Right kidney (tissue), 1 donor: Measurements from ENCODE around the gene HIVEP3.

ENCODE experiments used
- DNase-seq: peaks from one replicate; pipeline ENCODE4 v3.0.0-alpha.2; 2016

HIVEP3 gene

DNA sequence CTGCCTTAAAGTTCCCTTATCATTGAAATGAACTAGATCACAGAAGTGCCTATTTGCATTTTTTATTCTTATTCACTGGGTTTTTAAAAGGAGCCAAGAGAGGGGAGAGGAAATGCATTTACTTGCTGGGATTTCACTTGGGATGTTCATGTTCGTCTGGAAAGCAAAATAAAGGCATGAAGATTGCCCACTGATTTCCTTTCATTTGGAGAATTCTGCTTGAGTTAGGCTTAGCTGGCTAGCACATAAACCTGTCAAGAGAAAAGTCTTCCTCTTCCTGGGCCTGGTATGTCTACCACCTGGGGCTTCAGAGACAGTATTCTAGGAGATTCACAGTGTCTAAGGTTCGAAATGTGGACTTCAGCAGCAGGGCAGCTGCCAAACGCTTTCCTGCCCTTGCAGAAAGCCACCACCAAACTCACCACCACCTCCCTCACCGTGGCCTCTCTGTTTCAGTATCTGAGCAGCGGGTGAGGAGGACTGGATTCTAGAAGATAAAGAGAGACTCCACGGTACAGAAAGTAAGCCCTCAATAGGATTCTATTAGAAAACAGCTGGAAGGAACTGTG, 44.5 kb downstream of the HIVEP3 start:
- DNase-seq: no peak

DNA sequence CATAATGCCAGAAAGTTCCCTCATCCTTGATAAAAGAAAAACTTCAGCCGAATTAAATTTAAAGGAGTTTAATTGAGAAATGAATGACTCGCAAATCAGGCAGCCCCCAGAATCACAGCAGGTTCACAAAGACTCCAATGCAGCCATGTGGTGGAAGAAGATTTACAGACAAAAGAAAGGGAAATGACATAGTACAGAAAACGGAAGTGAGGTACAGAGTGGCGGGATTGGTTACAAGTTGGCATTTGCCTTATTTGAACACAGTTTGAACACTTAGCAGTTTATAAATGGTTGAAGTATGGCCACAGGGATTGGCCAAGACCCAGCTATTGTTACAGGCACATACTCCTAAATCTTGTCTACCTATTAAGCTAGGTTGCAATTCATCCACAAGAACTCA, 46.6 kb downstream of the HIVEP3 start:
- DNase-seq: no peak

DNA sequence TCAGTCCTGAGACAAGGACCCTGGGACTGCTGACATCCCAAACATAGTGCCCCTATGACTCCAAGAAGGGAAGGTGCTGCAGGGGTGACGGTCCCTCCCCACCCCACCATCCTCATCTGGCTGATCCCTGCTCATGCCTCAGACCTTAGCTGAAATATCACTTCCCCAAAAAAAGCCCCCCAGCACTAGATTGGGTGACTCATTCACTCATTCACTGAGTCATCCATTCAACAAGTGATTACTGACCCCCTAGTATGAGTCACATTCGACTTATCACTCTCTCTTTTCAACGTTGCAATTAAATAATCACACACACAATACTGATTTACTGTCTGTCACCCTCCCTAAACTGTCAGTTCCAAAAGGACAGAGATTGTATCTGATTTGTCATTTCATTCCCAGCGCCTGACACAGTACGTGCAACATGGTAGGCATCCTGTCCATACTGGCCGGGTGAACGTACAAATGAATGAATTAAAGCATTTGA, 48.6 kb downstream of the HIVEP3 start:
- no peak for DNase-seq

DNA sequence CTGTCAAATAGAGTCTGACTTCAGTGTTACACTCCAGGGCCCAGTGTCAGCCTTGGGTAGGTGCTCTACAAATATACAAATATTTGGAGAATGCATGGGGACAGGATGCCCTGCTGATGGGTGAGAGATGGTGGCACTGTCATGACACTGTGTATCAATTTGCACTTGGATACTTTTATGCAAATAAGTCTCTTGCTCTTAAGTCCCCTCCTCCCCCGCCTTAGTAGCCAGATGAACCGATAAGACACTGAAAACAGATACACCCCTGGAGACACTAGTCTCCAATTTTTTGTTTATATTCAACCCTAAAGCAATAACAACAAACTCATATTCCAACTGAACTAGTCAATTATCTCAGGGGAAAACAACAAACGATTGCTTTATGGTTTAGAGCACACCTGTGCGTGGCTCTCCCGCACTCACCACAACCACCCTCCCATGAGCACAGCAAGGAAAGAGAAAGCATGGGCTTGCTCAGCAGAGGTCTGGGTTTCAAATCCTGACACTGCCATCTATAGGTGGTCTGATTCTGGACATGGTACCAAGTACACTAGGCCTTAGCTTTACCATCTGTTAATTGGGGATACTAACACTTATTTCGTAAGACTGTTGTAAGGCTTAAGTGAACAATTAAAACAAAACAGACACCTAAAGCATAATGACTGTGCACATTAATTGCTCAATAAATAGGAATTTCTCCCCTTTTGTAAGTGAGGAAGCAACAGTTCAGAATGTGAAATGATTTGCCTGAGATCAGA, 50.3 kb downstream of the HIVEP3 start:
- no peak for DNase-seq

DNA sequence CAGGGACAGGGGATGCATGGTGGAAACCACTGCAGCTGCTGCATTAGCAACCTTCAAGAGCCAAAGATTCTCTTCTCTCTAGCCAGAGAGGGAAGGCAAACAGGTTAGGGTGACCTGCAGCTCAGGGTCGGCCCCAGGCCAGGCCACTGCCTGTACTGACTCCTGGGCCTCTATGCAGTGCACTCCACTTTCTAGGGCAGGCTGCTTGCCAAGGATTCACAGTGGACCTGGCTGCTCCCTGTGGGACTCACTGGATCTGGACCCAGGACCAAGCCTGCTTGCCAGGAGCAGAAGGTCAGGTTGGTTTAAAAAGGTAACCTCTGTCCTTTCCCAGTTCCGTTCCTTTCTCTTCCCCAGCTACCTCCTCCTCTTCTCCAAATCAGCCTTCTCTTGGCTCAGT, 52.4 kb downstream of the HIVEP3 start:
- DNase-seq: no peak

DNA sequence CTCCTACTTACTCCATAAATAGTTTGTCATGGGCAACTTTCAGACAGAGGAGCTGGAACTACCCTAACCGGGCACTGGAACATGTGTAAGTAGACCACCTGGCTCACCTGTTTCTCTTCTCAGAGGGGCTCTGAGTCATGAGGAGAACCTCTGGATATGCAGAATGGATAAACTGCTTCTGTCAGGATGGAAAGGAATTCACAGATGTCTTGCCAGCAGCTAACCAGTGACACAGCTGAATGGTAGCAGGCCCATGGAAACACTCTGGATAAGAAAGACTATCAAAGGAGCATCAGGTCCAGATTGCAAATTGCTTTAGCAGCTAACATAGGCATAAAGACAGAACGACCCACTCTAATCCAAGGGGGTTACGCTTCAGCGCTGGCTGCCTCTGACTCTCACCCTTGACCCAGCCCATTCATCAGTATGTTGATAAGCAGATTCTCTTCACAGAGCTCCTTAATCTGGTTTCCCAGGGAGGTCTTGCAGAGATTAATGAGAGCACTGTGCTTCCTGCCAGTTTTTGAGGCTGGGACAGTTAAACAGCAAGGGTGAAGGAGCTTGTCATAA, 54.2 kb downstream of the HIVEP3 start:
- no peak for DNase-seq

DNA sequence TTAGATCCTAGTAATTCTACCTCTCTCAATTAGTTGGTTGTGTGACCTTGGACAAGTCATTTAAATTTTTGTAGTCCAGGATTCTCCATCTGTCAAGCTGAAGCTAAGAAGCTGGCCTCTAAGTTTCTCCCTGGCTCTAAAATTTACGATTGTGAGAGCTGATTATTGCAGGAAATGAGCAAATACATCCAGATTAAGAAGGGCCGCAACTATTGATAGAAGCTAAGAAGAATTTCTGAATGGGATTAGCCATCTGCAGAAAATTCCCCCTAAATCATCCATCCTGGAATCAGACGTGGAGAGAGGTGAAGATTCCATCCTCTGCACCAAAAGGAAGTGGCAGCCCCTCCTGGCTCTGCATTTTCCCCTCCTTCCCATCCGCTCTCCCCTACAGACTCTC, 55.0 kb downstream of the HIVEP3 start:
- no peak for DNase-seq

DNA sequence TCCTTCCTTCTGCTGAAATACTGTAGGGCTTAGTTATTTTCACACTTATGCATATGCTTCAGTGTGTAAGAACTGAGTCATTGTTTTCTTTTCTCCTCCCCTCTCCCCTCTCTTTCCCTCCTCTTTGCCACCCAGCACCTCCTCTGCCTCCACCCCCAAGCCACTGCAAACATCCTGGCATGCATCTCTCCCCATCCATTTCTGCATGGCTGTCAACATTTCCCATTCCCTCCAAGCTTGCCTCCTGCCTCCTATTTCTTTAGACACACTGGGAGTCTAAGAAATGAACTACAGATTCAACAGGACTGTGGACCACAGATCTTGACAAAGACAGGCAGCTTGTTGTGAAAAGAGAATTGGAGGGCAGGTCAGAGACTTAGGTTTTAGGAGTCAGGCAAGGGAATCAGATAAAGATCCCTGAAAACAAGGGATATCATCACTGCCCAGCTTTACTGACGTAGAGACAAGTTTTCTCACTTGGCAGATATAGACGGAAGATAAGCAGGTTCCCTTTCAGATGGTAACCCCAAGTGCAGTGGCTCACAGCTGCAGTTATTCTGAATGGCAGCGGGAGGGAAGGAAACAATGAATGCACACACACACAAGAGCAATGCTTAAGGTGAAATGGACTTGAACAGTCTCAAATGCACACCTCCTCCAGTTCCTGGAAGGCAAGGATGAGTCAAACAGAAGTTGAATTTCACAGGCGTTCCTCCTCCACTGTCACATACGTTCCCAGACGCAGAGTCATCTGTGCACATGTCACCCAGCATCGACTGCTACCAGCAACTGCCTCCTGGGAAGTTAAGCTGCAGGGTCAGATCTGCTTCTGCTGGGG, 56.1 kb downstream of the HIVEP3 start:
- no peak for DNase-seq

DNA sequence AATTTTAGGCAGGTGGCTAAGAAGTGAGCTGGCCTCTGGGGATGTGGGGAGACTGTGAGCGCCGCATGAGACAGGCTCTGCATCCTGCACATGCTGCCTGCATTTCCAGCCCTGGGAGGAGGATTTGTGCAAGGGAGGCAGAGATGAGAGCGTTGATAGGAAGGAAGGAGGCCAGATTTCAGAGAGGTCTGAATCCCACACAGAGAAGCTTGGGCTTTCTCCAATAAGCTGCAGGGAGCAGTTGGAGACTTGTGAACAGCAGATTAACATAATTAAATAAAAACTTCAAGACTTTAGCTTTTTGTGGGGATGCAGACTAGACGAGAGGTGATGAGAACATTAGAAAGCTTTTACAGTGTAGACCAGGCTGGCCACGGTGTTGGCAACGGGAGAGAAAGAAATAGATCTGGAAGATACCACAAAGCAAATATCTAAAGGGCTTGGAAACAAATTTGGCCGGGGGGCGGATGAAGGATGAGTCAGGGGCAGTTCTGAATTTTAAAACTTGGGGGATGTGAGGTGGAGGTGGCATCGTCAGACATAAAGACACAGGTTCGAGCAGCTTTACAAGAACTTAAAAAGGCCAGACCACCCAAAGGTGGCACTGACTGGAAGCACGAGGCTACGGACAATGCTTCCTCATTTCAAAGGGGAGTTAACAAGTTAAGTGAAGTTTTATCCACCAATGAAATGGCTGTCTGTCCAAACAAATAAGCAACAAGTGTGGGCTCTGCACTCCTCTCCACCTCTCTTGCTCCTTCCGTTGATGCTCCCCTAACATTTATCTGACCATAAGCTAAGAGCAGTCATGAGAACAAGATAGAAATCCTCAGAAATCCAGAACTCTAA, 57.0 kb downstream of the HIVEP3 start:
- DNase-seq: no peak

DNA sequence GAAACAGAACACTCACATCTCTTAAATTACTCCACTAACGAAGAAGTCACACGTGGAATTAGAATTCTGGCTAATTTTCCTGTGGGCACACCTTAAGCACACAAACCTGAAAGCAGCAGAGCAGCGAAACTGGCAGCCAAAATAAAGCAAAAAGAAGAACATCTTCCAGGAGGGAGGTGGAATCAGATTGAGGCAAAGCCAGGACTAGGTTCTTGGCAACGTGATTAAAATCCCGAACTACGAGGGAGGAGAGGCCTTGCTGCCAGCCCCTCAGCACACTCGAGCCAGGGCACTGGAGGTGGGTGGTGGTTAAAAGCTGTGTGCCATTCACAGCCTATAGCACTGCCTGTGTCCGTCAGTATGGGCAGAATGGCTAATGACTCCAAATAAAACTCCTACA, 58.0 kb downstream of the HIVEP3 start:
- DNase-seq: no peak

DNA sequence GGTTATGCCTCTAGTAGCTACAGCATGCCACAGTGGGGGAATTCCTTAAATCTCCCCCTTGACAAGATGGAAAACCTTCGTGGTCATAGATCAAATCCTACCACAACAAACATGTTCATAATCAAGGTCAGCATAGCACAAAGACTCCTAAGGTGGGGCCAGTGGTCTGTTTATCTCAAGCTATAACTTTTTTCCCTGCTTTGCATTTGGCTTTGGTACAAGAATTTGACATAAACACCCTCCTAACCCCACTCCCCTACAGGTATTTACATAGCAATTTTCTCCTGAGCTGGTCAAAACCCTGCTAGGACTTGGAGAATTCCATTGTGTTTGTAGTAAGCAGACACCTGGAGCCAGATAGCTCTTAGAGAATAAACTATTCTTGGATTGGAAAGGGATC, 58.5 kb downstream of the HIVEP3 start:
- DNase-seq: no peak

DNA sequence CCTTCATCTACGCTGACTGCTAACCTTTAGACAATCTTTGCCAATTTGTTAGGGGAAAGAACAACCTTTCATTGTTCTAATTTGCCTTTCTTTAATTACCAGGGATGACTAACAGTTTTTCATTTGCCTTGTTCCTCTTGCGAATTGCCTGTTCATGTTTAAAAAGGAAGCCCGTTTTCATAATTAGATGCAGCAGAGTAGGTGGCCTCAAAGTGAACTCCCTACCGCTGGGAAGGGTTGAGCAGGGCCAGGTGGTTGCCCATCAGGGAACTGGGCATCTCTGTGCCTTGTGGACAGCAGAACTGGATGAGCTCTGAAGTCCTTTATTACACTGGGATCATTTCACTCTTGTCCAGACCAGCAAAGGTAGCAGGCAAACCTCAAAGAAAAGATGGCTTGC, 59.0 kb downstream of the HIVEP3 start:
- no peak for DNase-seq

DNA sequence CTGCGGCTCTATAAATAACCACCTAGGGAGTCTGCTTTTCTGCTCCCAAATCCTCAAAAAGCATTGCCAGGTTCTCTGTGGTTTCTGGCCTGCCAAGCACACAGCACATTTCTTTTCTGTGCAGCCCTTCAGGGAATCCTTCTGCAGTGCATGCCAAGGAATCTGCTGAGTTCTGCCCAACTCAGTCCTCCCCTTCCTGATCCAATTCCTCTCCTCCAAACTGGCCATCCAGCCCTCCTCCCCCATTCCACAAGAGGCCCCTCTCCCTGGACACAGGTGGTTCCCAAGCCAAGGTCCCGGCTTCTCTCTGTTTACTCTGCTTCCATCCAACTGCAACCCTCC, 61.8 kb downstream of the HIVEP3 start:
- DNase-seq: no peak

DNA sequence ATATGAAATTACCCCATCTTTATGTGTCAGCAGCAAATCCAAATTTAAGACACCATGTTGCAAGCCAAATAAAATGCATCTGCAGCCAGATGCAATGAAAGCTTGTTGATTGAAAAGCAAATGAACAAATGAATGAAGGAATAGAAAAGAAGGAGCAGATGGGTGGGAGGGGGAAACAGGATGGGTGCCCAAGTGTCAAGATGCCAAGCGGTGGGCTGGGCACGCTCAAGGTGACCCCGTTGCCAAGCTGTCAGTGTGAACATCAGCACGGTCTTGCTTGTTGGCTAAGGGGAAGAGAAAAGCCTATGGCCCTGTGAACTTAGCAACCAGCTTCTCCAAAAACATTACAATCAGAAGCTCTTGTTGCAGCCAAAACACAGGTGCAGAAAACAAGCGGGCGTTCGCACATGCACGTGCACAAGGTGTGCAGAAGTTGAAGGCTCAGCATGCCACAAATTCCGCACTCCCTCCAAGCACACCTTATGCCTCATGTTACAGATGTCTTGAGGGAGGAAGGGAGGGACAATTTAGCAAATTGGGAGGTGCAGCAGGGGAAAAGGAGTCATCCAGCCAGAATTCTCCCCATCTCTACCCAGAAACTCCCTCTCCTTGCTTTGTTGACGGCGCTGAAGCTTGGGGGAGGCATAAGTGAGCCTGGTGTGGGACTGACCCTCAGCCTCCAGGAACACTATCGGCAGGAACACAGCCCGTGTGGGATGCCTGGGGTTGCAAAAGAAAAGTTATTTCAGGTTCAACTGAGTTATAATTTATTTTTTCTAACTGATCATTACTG, 62.4 kb downstream of the HIVEP3 start:
- DNase-seq: no peak

DNA sequence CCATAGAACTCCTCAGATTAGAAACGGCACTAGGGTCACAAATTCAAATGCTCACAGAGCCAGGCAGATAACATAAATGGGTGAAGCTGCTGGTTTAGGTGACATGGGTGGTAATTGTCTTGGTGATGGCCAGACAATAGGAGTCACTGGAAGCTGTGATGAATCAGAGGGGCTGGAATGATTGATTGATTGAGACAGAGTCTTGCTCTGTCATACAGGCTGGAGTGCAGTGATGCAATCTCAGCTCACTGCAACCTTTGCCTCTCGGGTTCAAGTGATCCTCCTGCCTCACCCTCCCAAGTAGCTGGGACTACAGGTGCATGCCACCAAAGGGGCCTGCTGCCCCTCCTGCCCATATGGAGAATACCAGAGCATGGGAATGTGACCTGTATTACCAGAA, 63.0 kb downstream of the HIVEP3 start:
- DNase-seq: no peak

DNA sequence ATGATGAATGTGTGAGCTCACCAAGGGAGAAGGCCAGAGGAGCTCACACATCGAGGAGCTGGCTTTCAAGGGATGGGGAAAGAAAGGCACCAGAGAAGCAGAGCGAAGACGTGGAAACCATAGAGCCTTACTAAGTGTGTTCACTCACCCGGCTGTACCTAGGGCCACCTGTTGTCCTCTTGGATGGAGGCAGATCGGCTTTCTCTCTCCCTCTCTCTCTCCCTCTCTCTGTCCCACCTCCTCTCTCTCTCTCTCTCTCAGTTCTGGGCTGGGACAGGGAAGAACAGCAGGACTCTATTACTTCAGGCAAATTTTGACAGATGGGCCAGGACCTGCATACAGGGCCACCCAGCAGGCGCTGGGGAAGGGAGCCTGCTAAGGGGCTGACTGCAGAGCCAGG, 64.8 kb downstream of the HIVEP3 start:
- DNase-seq: no peak

DNA sequence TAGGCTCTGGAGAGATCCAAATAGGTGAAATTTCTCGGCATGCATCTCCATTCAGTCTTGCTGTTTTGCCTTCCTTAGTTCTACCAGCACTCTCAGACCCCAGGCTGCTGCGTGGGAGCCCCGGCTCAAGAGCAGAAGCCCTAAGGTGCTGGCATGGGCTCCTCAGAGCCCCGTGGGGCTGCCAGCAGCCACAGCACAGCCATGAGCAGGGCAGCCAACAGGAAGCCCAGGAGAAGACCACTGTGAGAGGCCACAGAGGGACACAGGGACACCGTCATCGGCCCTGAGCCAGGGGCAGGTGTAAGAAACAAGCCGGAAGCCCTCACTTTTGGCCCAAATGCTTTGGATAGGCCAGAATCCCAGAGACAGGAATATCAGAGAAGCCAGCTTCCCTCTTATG, 66.6 kb downstream of the HIVEP3 start:
- no peak for DNase-seq

DNA sequence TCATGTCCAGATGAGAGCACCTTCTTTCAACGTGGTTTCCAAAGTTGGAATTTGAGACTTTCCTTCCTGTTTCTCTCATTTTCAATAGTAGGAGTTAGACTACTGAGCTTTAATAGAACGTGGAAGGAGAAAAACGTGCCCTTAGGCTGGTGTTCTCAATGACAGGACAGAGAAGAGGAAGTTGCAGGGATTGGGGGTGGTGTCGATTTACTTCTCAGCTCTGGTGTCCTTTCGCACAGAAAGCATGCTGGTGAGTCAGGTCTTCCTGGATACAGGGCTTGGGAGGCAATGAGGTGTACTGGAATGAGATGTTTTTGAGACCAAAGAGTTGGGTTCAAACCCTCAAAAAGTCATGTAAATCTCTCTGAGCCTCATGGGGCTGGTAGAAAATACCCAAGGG, 67.1 kb downstream of the HIVEP3 start:
- no peak for DNase-seq

DNA sequence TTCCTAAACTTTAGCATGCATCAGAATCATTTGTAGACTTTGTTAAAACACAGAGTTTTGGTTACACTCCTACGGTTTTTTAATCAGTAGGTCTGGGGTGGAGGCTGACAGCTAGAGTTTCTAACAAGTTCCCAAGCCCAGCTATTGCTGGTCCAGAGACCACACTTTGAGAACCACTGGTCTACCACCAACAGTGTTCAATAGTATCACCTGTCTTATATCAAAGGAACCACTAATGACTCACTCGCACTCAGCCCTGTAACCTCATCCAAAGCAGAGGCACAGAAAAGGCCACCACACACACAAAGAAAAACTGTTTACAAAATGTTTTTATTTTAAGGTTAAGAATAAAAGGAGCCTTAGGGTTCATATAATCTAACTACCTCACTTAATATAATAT, 68.7 kb downstream of the HIVEP3 start:
- no peak for DNase-seq

DNA sequence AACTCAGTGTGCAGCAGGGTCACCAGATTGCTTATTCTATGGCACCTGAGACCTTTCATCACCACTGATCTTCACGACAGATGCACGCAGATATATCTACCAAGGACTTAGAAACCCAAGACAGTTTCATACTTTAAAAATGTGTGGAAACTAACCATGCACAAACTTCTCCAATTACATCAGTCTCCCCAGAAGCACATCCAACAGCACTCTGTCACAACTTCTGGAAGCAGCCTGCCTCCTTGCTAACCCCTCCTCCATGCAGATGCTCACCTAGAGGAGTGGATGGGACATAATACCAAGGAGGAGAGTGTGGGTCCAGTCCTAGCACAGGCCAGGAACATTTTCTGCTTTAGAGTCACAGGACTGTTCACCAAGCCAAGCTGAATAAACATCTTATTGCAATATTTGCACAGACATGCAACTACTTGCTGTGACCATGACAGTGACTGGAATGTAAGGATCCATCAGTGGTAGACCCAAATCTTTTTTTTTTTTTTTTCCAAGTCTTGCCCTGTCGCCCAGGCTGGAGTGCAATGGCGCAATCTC, 69.4 kb downstream of the HIVEP3 start:
- DNase-seq: no peak
